ENCODE results near the gene SGCA. TPM values are rescaled to one million over a fixed set of nuclear protein-coding genes. Genes with fewer than 3 reads are reported as not detected.

Gene SGCA
- total and polyA plus RNA-seq, 2 donors (not counting 3 experiments of a cell fraction or from before 2014, with no cell fraction given), result not detected

DNA sequence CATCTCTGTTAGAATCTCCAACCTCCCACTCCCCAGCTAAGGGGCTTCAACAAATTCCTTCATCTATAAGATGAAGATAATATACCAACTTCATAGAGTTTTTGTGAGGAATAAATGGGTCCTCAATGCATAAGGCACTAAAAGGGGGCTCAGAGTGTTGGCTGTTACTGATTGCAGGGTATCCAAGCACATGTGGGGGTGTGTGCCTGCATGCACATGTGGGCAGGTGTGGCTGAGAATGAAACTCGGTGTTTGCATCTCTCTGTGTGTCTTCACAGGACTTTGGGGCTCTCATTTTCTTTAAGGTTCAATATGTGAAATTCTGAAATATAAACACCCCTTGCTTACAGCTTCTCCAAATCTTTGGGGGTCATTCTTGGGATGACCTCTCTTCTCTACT lies 11.2 kb upstream of the SGCA start:
- Histone ChIP-seq H3K36me3 (ENCODE audit: control insufficient read depth in 2 of 2, extremely low read depth in 1 of 2, insufficient read depth in 2 of 2, low read length in 2 of 2) (no peaks in the 10 kb centered on the region), H3K9me3 (replicated peaks; ENCODE audit: control insufficient read depth, insufficient read depth, low read length) (no peaks in the 10 kb centered on the region), H2AFZ (ENCODE audit: low read depth, low read length) (no peak overlapping the region), H3K9me1 (replicated peaks; ENCODE audit: control insufficient read depth, extremely low read depth, insufficient read depth, low read length) (no peaks in the 10 kb centered on the region), H3K79me2 (ENCODE audit: control insufficient read depth, insufficient read depth, low read length) (peaks cover 11% of the 10 kb centered on the region), H3K4me3 (replicated peaks in 1 of 3; ENCODE audit: insufficient read depth in 1 of 3, low read depth in 1 of 3, low read length in 3 of 3) (no peak overlapping the region), H3K27ac (ENCODE audit: insufficient read depth, low read depth, low read length) (no peak overlapping the region), H3K27me3 (ENCODE audit: control insufficient read depth in 2 of 2, insufficient read depth in 2 of 2, low read length in 2 of 2) (no peaks in the 10 kb centered on the region), H4K20me1 (replicated peaks; ENCODE audit: control insufficient read depth, extremely low read depth, insufficient read depth, low read length) (no peaks in the 10 kb centered on the region), H3K9ac (replicated peaks; ENCODE audit: extremely low read depth, insufficient read depth, low read length) (no peak overlapping the region), H3K4me1 (ENCODE audit: control insufficient read depth, extremely low read depth, insufficient read depth, low read length) (peaks cover 14% of the 10 kb centered on the region), H3K4me2 (ENCODE audit: insufficient read depth, low read length) (no peak overlapping the region)
- CTCF ChIA-PET, result interaction anchor here (1.0 to 4.5 kb wide), 2 partner anchors 14 to 37 kb away, joined by 3 to 34 read pairs; no protein-coding TSS in a partner anchor
- no peak for TF ChIP-seq MYC (IDR thresholded peaks at IDR 0.05; ENCODE audit: low read depth, low read length)
- TF ChIP-seq, protein P1, sequence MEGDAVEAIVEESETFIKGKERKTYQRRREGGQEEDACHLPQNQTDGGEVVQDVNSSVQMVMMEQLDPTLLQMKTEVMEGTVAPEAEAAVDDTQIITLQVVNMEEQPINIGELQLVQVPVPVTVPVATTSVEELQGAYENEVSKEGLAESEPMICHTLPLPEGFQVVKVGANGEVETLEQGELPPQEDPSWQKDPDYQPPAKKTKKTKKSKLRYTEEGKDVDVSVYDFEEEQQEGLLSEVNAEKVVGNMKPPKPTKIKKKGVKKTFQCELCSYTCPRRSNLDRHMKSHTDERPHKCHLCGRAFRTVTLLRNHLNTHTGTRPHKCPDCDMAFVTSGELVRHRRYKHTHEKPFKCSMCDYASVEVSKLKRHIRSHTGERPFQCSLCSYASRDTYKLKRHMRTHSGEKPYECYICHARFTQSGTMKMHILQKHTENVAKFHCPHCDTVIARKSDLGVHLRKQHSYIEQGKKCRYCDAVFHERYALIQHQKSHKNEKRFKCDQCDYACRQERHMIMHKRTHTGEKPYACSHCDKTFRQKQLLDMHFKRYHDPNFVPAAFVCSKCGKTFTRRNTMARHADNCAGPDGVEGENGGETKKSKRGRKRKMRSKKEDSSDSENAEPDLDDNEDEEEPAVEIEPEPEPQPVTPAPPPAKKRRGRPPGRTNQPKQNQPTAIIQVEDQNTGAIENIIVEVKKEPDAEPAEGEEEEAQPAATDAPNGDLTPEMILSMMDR (IDR thresholded peaks at IDR 0.05; ENCODE audit: extremely low read depth in 1 of 2, insufficient read depth in 1 of 2, low read depth in 1 of 2, low read length in 2 of 2), result no peak
- TF ChIP-seq JUN (IDR thresholded peaks at IDR 0.05; ENCODE audit: borderline replicate concordance, insufficient read depth, insufficient read length, low read depth), result no peak
- no peak for TF ChIP-seq POLR2A (IDR thresholded peaks at IDR 0.05; ENCODE audit: low read depth, low read length)
- TF ChIP-seq, protein P2, sequence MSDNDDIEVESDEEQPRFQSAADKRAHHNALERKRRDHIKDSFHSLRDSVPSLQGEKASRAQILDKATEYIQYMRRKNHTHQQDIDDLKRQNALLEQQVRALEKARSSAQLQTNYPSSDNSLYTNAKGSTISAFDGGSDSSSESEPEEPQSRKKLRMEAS (IDR thresholded peaks at IDR 0.05; ENCODE audit: insufficient read depth, insufficient read length), result no peak
- no peak for TF ChIP-seq FOS (IDR thresholded peaks at IDR 0.05; ENCODE audit: borderline replicate concordance, insufficient read depth, low read length)
- TF ChIP-seq POLR2AphosphoS5 (IDR thresholded peaks at IDR 0.05; ENCODE audit: insufficient read depth, low read depth, low read length), result no peak
- TF ChIP-seq GATA2 (IDR thresholded peaks at IDR 0.05; ENCODE audit: insufficient read depth, insufficient read length, low read depth, low read length), result no peak
- no peak for TF ChIP-seq EZH2 (IDR thresholded peaks at IDR 0.05; ENCODE audit: borderline replicate concordance, low read depth, low read length, severe bottlenecking)
- POLR2A ChIA-PET, result no interaction called here
- DNase-seq (ENCODE audit: low read depth, low spot score) (no peak), FAIRE-seq (no peak)
- intact Hi-C loops (cut with micrococcal nuclease) (no loop called here), dilution Hi-C loops (cut with MboI; ENCODE audit: extremely low pct_ligation_motif_present, low sequenced_read_pairs) (no loop called here)
- BruUV-seq (replicated peaks), result no TSS peak

Measured in endothelial cell of umbilical vein (primary cell).